ENCODE results near the gene TMEM120A. TPM values are rescaled to one million over a fixed set of nuclear protein-coding genes. Genes with fewer than 3 reads are reported as not detected.

The TMEM120A gene
- total and polyA plus RNA-seq, 12 donors, result 132 to 220 (median 152) TPM

- Histone ChIP-seq H3K9me3 (no peaks in the 10 kb centered on the region), H3K27ac (peak overlapping the region in 3 of 10 donors; percentile 2 to 21 (median 6)), H3K4me3 (no peak overlapping the region), H3K36me3 (peaks cover 9 to 89% (median 60%) of the 10 kb centered on the region in 9 donors), H3K4me1 (peaks cover 11 to 46% (median 17%) of the 10 kb centered on the region in 9 donors), H3K27me3 (no peaks in the 10 kb centered on the region)
- intact Hi-C loops (cut with DNase I), result no loop called here
- ATAC-seq (peak in 1 of 8 donors; percentile 3), DNase-seq (no peak)
- WGBS, 2 donors, result 87 to 88% methylated on average over 38 of the region's 38 CpGs
- TF ChIP-seq CTCF (IDR thresholded peaks at IDR 0.05), result no peak
Observed at GRCh38 chr7:75981453-75982305, 12.7 kb downstream of the TMEM120A start.

GRCh38 chr7:75981203-75981452 is 13.3 kb downstream of the TMEM120A start:
- no peaks in the 10 kb centered on the region for H3K9me3 ChIP-seq
- DNase-seq (no peak), ATAC-seq (peak in 1 of 8 donors; percentile 7)
- intact Hi-C loops (cut with DNase I), result no loop called here
- WGBS, 2 donors, result 87% methylated on average over 11 to 12 of the region's 12 CpGs
- no peak for TF ChIP-seq CTCF (IDR thresholded peaks at IDR 0.05)
- peaks cover 7 to 87% (median 54%) of the 10 kb centered on the region in 9 donors for H3K36me3 ChIP-seq
- no peaks in the 10 kb centered on the region for H3K27me3 ChIP-seq
- H3K4me1 ChIP-seq, result peaks cover 11 to 43% (median 17%) of the 10 kb centered on the region in 9 donors
- H3K27ac ChIP-seq, result no peak overlapping the region
- no peak overlapping the region for H3K4me3 ChIP-seq

- H3K9me3 ChIP-seq, result no peaks in the 10 kb centered on the region
- peak in 2 of 8 donors; percentile 0 to 2 for ATAC-seq
- H3K36me3 ChIP-seq, result peaks cover 7 to 84% (median 49%) of the 10 kb centered on the region in 9 donors
- no peak overlapping the region for H3K4me3 ChIP-seq
- WGBS, 2 donors, result 89% methylated on average over 29 of the region's 29 CpGs
- intact Hi-C loops (cut with DNase I), result no loop called here
- peak overlapping the region in 4 of 10 donors; percentile 13 to 51 (median 26) for H3K27ac ChIP-seq
- peaks cover 11 to 41% (median 17%) of the 10 kb centered on the region in 9 donors for H3K4me1 ChIP-seq
- TF ChIP-seq CTCF (IDR thresholded peaks at IDR 0.05), result no peak
- DNase-seq, result no peak
- no peaks in the 10 kb centered on the region for H3K27me3 ChIP-seq
Observed at GRCh38 chr7:75980430-75981202, 13.8 kb downstream of the TMEM120A start.

GRCh38 chr7:75979759-75980429 is 14.5 kb downstream of the TMEM120A start:
- TF ChIP-seq CTCF (IDR thresholded peaks at IDR 0.05), result no peak
- H3K27ac ChIP-seq, result peak overlapping the region in 5 of 10 donors; percentile 13 to 51 (median 27)
- intact Hi-C loops (cut with DNase I), result loop anchor here in 1 of 10 donors (5.0 kb wide), 1 partner anchor 103 kb away; the partner anchor contains the start of gene RHBDD2
- DNase-seq (peak in 1 of 2 donors; percentile 47), ATAC-seq (peak in 3 of 8 donors; percentile 4 to 9 (median 7))
- no peak overlapping the region for H3K4me3 ChIP-seq
- H3K9me3 ChIP-seq, result no peaks in the 10 kb centered on the region
- peaks cover 0 to 82% (median 42%) of the 10 kb centered on the region in 9 donors for H3K36me3 ChIP-seq
- WGBS, 2 donors, result 81 to 82% methylated on average over 22 of the region's 22 CpGs
- peaks cover 11 to 37% (median 17%) of the 10 kb centered on the region in 9 donors for H3K4me1 ChIP-seq
- no peaks in the 10 kb centered on the region for H3K27me3 ChIP-seq

All from heart right ventricle (tissue), 16 donors.